PFSK-1 (cell line): Measurements from ENCODE around the gene DAGLA.

ENCODE experiments used
- POLR2AphosphoS5 ChIP-seq: IDR thresholded peaks from 2 replicates; pipeline ENCODE4 v1.6.1; 2012; ENCODE audit warnings: low read depth, mild to moderate bottlenecking, control low read depth, low read length, moderate library complexity
- REST ChIP-seq, 2 experiments: IDR thresholded peaks; 2 replicates each; pipeline versions ENCODE4 v1.6.1 to v1.8.0; 2011 to 2012; ENCODE audit warnings: low read depth in 2 of 2, low read length in 2 of 2, control low read depth in 1 of 2, inconsistent platforms in 1 of 2, mild to moderate bottlenecking in 1 of 2, moderate library complexity in 1 of 2; ENCODE audit not compliant: insufficient read depth in 1 of 2
- SIN3A ChIP-seq: IDR thresholded peaks from 2 replicates; pipeline ENCODE4 v1.6.1; 2012; ENCODE audit warnings: mild to moderate bottlenecking, low read length, moderate library complexity, borderline replicate concordance; ENCODE audit not compliant: insufficient read depth
- TAF1 ChIP-seq: IDR thresholded peaks from 2 replicates; pipeline ENCODE4 v1.6.1; 2012; ENCODE audit warnings: low read length, control low read depth, borderline replicate concordance; ENCODE audit not compliant: insufficient read depth

- TF ChIP-seq TAF1 (no peak), POLR2AphosphoS5 (no peak), SIN3A (no peak), REST (IDR thresholded peaks at IDR 0.05; ENCODE audit: insufficient read depth in 1 of 2, low read depth in 2 of 2, low read length in 2 of 2) (no peak)
Measured at GRCh38 chr11:61697764-61698163, 17.6 kb downstream of the DAGLA start.
